K562 (cell line): ENCODE results near the gene FBLN2. TPM values are rescaled to one million over a fixed set of nuclear protein-coding genes. Genes with fewer than 3 reads are reported as not detected.
A peak's percentile ranks its signal among the peaks of the same experiment; 100 is the strongest.

Source experiments
- BRF1 ChIP-seq: IDR thresholded peaks from 3 replicates; pipeline ENCODE4 v1.6.1; 2011; ENCODE audit warnings: borderline replicate concordance, mild to moderate bottlenecking; ENCODE audit not compliant: insufficient read length; ENCODE audit errors: extremely low read depth
- EGR1 ChIP-seq: fragments of 450-650 bp; conservative IDR thresholded peaks from 2 replicates; pipeline ENCODE4 v1.6.1; 2017; ENCODE audit warnings: mild to moderate bottlenecking
- NFXL1 ChIP-seq: fragments of 450-650 bp; formaldehyde crosslinking; IDR thresholded peaks from 2 replicates; pipeline ENCODE4 v1.4.0; 2021; ENCODE audit warnings: mild to moderate bottlenecking
- OTX1 ChIP-seq: fragments of 450-650 bp; formaldehyde crosslinking; IDR thresholded peaks from 2 replicates; pipeline ENCODE4 v1.4.0; 2022; ENCODE audit warnings: mild to moderate bottlenecking
- PTRF ChIP-seq: fragments of 450-650 bp; IDR thresholded peaks from 2 replicates; pipeline ENCODE4 v1.6.1; 2016; ENCODE audit warnings: mild to moderate bottlenecking, missing genetic modification characterization, missing compliant biosample characterization
- ZBTB26 ChIP-seq: fragments of 450-650 bp; formaldehyde crosslinking; IDR thresholded peaks from 2 replicates; pipeline ENCODE4 v1.4.0; 2022; ENCODE audit warnings: missing genetic modification characterization
- ZFPM2 ChIP-seq: fragments of 250-450 bp; sonication (Bioruptor Pico); IDR thresholded peaks from 2 replicates; pipeline ENCODE4 v1.5.1; 2022; ENCODE audit warnings: mild to moderate bottlenecking
- ZNF124 ChIP-seq: sonication (generic); formaldehyde crosslinking; IDR thresholded peaks from 2 replicates; pipeline ENCODE4 v1.8.1; 2022; ENCODE audit warnings: missing genetic modification reagents
- polyA plus RNA-seq, 8 experiments: library from polyadenylated mRNA; depleted of rRNA in 4 of 8; stranded (reverse) in 5 of 8; unstranded in 3 of 8; fragments of >200 nt; fragmentation: Nextera tagmentation in 2 of 8; fragmentation: Illumina TruSeq in 1 of 8; extraction: Ambion mirVana in 2 of 8; extraction: Trizol in 1 of 8; gene quantifications; 2 replicates each; pipeline versions ENCODE4 v1.2.1 to v1.2.3, GENCODE V29; 2011 to 2014; ENCODE audit warnings: inconsistent platforms in 1 of 8, missing spikeins in 1 of 8
- total RNA-seq, 7 experiments: library from RNA; depleted of rRNA in 6 of 7; stranded (reverse); fragments of >200 nt in 6 of 7; fragmentation: Illumina TruSeq in 2 of 7; extraction: Trizol in 2 of 7; gene quantifications; 2 replicates each; pipeline versions ENCODE4 v1.2.1 to v1.2.3, GENCODE V29; 2011 to 2021; ENCODE audit warnings: low replicate concordance in 1 of 7
- TF ChIP-seq, protein P1 (sequence below): fragments of 200-800 bp; sonication (Bioruptor generic); IDR thresholded peaks from 2 replicates; pipeline ENCODE4 v1.6.1; 2017; ENCODE audit warnings: missing genetic modification characterization, missing compliant biosample characterization
- TF ChIP-seq, protein P2 (sequence below): fragments of 450-650 bp; IDR thresholded peaks from one replicate; pipeline ENCODE4 v1.6.1; 2018; ENCODE audit warnings: mild to moderate bottlenecking, moderate library complexity; ENCODE audit not compliant: partially characterized antibody
- TF ChIP-seq, protein P3 (sequence below): fragments of 250-450 bp; sonication (Bioruptor Pico); IDR thresholded peaks from 2 replicates; pipeline ENCODE4 v1.5.0; 2020; ENCODE audit warnings: mild to moderate bottlenecking

The FBLN2 gene
- total and polyA plus RNA-seq, 9 of the 15 experiments (the other 6 are each of a cell fraction or from before 2014, with no cell fraction given): 0.03 to 0.10 (median 0.04) TPM; not detected in 6

DNA sequence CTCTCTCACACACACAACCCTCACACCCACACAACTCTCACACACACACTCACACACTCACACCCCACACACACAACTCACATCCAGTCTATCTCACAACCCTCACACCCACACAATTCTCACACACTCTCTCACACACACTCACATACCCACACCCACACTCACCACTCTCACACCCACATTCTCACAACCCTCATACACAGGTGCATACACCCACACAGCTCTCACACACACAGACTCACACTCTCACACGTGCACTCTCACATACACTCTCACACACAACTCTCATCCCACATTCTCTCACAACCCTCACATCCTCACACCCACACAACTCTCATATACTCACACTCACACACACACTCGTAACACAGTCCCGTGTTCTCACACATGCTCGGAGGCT, 134.4 kb downstream of the FBLN2 start (continued):
- TF ChIP-seq, protein P1, sequence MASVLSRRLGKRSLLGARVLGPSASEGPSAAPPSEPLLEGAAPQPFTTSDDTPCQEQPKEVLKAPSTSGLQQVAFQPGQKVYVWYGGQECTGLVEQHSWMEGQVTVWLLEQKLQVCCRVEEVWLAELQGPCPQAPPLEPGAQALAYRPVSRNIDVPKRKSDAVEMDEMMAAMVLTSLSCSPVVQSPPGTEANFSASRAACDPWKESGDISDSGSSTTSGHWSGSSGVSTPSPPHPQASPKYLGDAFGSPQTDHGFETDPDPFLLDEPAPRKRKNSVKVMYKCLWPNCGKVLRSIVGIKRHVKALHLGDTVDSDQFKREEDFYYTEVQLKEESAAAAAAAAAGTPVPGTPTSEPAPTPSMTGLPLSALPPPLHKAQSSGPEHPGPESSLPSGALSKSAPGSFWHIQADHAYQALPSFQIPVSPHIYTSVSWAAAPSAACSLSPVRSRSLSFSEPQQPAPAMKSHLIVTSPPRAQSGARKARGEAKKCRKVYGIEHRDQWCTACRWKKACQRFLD (CRISPR knock-in tag): no peak
- TF ChIP-seq ZBTB26 (CRISPR knock-in tag): peak; percentile 52; the same call in 1 of the 2 replicates
- TF ChIP-seq, protein P2, sequence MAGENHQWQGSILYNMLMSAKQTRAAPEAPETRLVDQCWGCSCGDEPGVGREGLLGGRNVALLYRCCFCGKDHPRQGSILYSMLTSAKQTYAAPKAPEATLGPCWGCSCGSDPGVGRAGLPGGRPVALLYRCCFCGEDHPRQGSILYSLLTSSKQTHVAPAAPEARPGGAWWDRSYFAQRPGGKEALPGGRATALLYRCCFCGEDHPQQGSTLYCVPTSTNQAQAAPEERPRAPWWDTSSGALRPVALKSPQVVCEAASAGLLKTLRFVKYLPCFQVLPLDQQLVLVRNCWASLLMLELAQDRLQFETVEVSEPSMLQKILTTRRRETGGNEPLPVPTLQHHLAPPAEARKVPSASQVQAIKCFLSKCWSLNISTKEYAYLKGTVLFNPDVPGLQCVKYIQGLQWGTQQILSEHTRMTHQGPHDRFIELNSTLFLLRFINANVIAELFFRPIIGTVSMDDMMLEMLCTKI: no peak
- TF ChIP-seq BRF1: no peak
- peak; percentile 35; the same call in 1 of the 2 replicates for TF ChIP-seq EGR1
- TF ChIP-seq ZFPM2 (CRISPR knock-in tag): no peak
- TF ChIP-seq, protein P3, sequence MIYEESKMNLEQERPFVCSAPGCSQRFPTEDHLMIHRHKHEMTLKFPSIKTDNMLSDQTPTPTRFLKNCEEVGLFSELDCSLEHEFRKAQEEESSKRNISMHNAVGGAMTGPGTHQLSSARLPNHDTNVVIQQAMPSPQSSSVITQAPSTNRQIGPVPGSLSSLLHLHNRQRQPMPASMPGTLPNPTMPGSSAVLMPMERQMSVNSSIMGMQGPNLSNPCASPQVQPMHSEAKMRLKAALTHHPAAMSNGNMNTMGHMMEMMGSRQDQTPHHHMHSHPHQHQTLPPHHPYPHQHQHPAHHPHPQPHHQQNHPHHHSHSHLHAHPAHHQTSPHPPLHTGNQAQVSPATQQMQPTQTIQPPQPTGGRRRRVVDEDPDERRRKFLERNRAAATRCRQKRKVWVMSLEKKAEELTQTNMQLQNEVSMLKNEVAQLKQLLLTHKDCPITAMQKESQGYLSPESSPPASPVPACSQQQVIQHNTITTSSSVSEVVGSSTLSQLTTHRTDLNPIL (CRISPR knock-in tag): no peak
- TF ChIP-seq OTX1 (CRISPR knock-in tag): peak; percentile 91; the same call in 1 of the 2 replicates
- TF ChIP-seq NFXL1 (CRISPR knock-in tag): no peak
- TF ChIP-seq ZNF124 (CRISPR knock-in tag): no peak
- TF ChIP-seq PTRF (tag): no peak
